Measurements from ENCODE around the gene SERF1B.
"Not testable (repeated sequence)": the region's sequence is repeated elsewhere in the genome, so short reads cannot be mapped to it uniquely, and the experiment has no call there.

The SERF1B gene

GRCh38 chr5:70025106-70025844 is at the start of gene SERF1B:
Gene SERF1B (plus strand): TSS chr5:70025251. CDS start chr5:70025452, 201 bp downstream.
- not testable (repeated sequence) for DNase-seq (ENCODE audit: low read depth); H3K4me3 ChIP-seq (ENCODE audit: low read length)

GRCh38 chr5:69991713-69992112 is 33.3 kb upstream of the SERF1B start:
- not testable (repeated sequence) for H3K4me3 ChIP-seq (ENCODE audit: low read length); DNase-seq (ENCODE audit: low read depth)

GRCh38 chr5:69995535-69995934 is 29.5 kb upstream of the SERF1B start:
- H3K4me3 ChIP-seq (ENCODE audit: low read length); DNase-seq (ENCODE audit: low read depth): not testable (repeated sequence)

GRCh38 chr5:70020660-70021059 is 4.4 kb upstream of the SERF1B start:
- DNase-seq (ENCODE audit: low read depth); H3K4me3 ChIP-seq (ENCODE audit: low read length): not testable (repeated sequence)

- H3K4me3 ChIP-seq (ENCODE audit: low read length); DNase-seq (ENCODE audit: low read depth): not testable (repeated sequence)
Measured at GRCh38 chr5:70025845-70026145, 744 bp downstream of the SERF1B start.

GRCh38 chr5:70031204-70031603 is 6.2 kb downstream of the SERF1B start:
- not testable (repeated sequence) for H3K4me3 ChIP-seq (ENCODE audit: low read length); DNase-seq (ENCODE audit: low read depth)

- DNase-seq (ENCODE audit: low read depth): not testable (repeated sequence)
Measured at GRCh38 chr5:70041411-70041810, 16.4 kb downstream of the SERF1B start.

GRCh38 chr5:70049790-70050142 is 24.7 kb downstream of the SERF1B start:
- not testable (repeated sequence) for H3K4me3 ChIP-seq (ENCODE audit: low read length); DNase-seq (ENCODE audit: low read depth)

More at GRCh38 chr5:70041411-70041810, 16.4 kb downstream of the SERF1B start:
- not testable (repeated sequence) for H3K4me3 ChIP-seq (ENCODE audit: low read length)

- H3K4me3 ChIP-seq (ENCODE audit: low read length); DNase-seq (ENCODE audit: low read depth): not testable (repeated sequence)
Measured at GRCh38 chr5:70056289-70056942, 31.4 kb downstream of the SERF1B start.

- not testable (repeated sequence) for H3K4me3 ChIP-seq (ENCODE audit: low read length); DNase-seq (ENCODE audit: low read depth)
Measured at GRCh38 chr5:70057140-70057539, 32.1 kb downstream of the SERF1B start.

- not testable (repeated sequence) for H3K4me3 ChIP-seq (ENCODE audit: low read length); DNase-seq (ENCODE audit: low read depth)
Measured at GRCh38 chr5:70077632-70078031, 52.6 kb downstream of the SERF1B start.

- DNase-seq (ENCODE audit: low read depth); H3K4me3 ChIP-seq (ENCODE audit: low read length): not testable (repeated sequence)
Measured at GRCh38 chr5:70088907-70089464, 63.9 kb downstream of the SERF1B start.

- DNase-seq (ENCODE audit: low read depth); H3K4me3 ChIP-seq (ENCODE audit: low read length): not testable (repeated sequence)
Measured at GRCh38 chr5:70091776-70092175, 66.7 kb downstream of the SERF1B start.
